WERI-Rb-1 (cell line): ENCODE measurements around the gene RBMX.
"Not testable (repeated sequence)": the region's sequence is repeated elsewhere in the genome, so short reads cannot be mapped to it uniquely, and the experiment has no call there.

Experiments used
- DNase-seq: peaks from one replicate; pipeline ENCODE4 v3.0.0-alpha.2; 2020
- H3K27ac ChIP-seq: fragments of 250-450 bp; sonication (Bioruptor Pico); 2 replicates; pipeline ENCODE4 v1.5.1; 2020; ENCODE audit warnings: mild to moderate bottlenecking, moderate library complexity
- H3K27me3 ChIP-seq: fragments of 250-450 bp; sonication (Bioruptor Pico); 2 replicates; pipeline ENCODE4 v1.5.1; 2021; ENCODE audit warnings: mild to moderate bottlenecking, low read depth, moderate library complexity; ENCODE audit not compliant: insufficient read depth, severe bottlenecking
- H3K36me3 ChIP-seq: fragments of 250-450 bp; sonication (Bioruptor Pico); 2 replicates; pipeline ENCODE4 v1.5.1; 2020; ENCODE audit warnings: mild to moderate bottlenecking, moderate library complexity
- H3K4me3 ChIP-seq: 2 replicates; pipeline ENCODE4 v1.5.1; 2011; ENCODE audit warnings: low read depth, mild to moderate bottlenecking, control low read depth, low read length
- H3K9me3 ChIP-seq: fragments of 250-450 bp; sonication (Bioruptor Pico); 2 replicates; pipeline ENCODE4 v1.5.1; 2021; ENCODE audit warnings: mild to moderate bottlenecking, moderate library complexity; ENCODE audit not compliant: severe bottlenecking
- CTCF ChIP-seq: IDR thresholded peaks from 2 replicates; pipeline ENCODE4 v1.5.1; 2011; ENCODE audit warnings: low read depth, mild to moderate bottlenecking, control low read depth, inconsistent platforms, low read length

Gene RBMX

DNA sequence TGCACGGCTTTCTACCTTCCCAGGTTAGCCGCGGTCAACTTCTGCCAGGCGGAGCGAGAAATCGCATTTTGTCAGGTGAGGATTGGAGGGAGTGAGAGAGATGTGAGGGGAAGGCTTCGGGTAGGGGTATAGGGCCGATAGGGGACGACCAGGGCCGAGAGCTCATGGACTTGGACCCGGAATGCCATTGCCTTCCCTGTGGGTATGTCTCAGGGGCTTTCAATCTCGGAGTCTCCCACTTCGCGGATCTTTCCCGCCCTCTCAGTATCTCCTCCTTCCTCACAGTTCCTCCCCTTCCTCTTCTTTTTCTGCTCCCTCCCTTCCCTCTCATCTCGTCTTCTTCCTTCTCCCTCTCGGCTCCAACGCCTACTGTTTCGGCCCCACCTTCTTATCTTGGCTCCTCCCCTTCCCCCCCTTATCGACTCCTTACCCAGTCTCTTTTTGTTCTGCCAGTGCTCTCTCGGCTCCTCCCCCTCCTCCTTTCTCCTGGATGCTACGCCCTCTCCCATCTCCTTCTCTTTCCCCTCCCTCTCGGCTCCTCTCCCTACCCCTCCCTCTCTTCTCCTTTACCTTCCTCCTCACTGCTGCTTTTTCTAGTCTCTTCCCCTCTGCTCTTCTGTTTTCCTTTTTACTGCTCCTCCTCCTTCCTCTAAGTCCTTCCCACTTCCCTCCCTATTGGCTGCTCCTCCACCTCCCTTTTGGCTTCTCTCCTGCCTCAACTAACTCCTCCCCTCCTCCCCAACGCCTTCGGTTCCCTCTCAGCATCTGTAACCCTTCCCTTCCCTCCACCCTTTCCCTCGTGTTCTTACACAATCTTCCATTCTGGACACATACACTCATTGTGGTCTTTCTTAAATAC, 29.4 kb upstream of the RBMX start:
- peak overlapping the region; percentile 67 for H3K4me3 ChIP-seq
- DNase-seq = peak; percentile 89
- H3K36me3 ChIP-seq = no peaks in the 10 kb centered on the region
- no peak for TF ChIP-seq CTCF
- H3K27ac ChIP-seq = peak overlapping the region; percentile 72
- H3K27me3 ChIP-seq = no peaks in the 10 kb centered on the region
- H3K9me3 ChIP-seq = no peaks in the 10 kb centered on the region

GRCh38 chrX:136909119-136909705, 28.7 kb upstream of the RBMX start:
- Histone ChIP-seq H3K36me3 (no peaks in the 10 kb centered on the region), H3K9me3 (peaks cover 2% of the 10 kb centered on the region), H3K27me3 (no peaks in the 10 kb centered on the region), H3K4me3 (peak overlapping the region; percentile 67), H3K27ac (peak overlapping the region; percentile 72)
- DNase-seq = peak; percentile 74
- TF ChIP-seq CTCF = no peak

DNA sequence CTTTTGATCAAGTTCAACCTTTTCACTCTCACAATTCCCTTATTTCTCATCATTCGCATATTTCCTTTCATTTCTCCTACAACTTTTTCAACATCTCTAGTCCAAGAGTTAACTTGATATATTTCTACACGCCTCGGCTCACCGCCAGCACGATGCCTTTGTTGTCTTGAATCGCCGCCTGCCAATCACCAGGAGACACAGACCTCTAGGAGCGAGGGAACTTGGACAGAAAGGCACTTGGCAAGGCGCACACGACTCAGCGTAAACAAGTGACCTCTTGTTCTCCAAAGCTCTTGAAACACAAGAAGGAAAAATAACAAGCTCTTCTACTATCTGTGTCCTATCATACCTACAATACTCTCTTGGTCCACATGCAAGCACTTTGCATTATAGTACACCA, 27.1 kb upstream of the RBMX start:
- TF ChIP-seq CTCF = no peak
- H3K9me3 ChIP-seq = peaks cover 7% of the 10 kb centered on the region
- no peak overlapping the region for H3K27ac ChIP-seq

DNA sequence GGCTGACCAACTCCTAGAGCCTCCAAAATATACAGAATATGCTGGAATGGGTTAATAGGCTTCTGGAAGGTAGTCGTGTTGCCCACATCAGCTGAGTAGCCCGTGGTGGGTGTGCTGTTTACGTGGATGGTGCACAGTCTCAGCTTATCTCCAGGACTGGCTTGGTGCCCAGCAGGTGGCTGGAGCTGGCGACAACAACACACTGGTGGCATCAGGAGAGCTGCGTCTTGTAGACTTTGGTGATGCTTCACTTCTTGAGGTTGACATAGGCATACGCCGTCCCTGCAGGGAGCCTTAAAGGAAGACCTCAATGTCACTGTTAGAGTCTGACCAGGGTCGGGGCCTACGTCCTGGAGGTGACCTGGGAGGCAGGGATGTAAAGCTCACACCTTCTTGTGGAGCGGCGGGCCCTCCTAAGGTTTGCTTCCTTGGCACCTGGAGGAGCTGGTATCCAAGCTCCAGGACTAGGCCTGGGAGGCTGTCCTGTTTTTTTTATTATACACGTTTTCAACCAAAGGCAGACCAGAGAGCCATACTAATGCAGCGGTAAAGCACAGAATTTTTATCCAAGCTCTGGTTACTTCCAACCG, 26.5 kb upstream of the RBMX start:
- Histone ChIP-seq H3K9me3 (peaks cover 7% of the 10 kb centered on the region), H3K27me3 (no peaks in the 10 kb centered on the region), H3K36me3 (no peaks in the 10 kb centered on the region), H3K4me3 (no peak overlapping the region), H3K27ac (no peak overlapping the region)
- DNase-seq = no peak
- no peak for TF ChIP-seq CTCF

More for the DNA sequence above, 27.1 kb upstream of the RBMX start:
- Histone ChIP-seq H3K36me3 (no peaks in the 10 kb centered on the region), H3K27me3 (no peaks in the 10 kb centered on the region), H3K4me3 (no peak overlapping the region)
- DNase-seq = no peak

DNA sequence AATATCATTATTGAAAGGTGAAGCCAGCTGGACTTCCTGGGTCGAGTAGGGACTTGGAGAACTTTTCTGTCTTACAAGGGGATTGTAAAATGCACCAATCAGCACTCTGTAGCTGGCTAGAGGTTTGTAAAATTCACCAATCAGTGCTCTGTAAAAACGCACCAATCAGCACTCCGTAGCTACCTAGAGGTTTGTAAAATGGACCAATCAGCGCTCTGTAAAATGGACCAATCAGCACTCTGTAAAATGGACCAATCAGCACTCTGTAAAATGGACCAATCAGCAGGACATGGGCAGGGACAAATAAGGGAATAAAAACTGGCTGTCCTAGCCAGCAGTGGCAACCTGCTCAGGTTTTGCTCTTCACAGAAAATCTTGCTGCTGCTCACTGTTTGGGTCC, 23.5 kb upstream of the RBMX start:
- H3K36me3 ChIP-seq, H3K27ac ChIP-seq, H3K4me3 ChIP-seq, H3K27me3 ChIP-seq, H3K9me3 ChIP-seq, DNase-seq: not testable (repeated sequence)

GRCh38 chrX:136900071-136900470, 19.5 kb upstream of the RBMX start:
- H3K27ac ChIP-seq, H3K36me3 ChIP-seq, H3K4me3 ChIP-seq, H3K9me3 ChIP-seq, H3K27me3 ChIP-seq, DNase-seq: not testable (repeated sequence)
